Ectodermal cell (in vitro differentiated cells): ENCODE results near the gene C2orf68.
"Not testable (repeated sequence)": the region's sequence is repeated elsewhere in the genome, so short reads cannot be mapped to it uniquely, and the experiment has no call there.

Source experiments
- H3K27ac ChIP-seq: 2 replicates; pipeline ENCODE4 v1.7.0; 2013; ENCODE audit warnings: mild to moderate bottlenecking, low read depth, low read length; ENCODE audit not compliant: insufficient read depth, poor library complexity, severe bottlenecking
- H3K27me3 ChIP-seq: 2 replicates; pipeline ENCODE4 v1.7.0; 2013; ENCODE audit warnings: mild to moderate bottlenecking, low read length; ENCODE audit not compliant: insufficient read depth, control insufficient read depth, poor library complexity, severe bottlenecking
- H3K36me3 ChIP-seq: one replicate; pipeline ENCODE4 v1.7.0; 2013; ENCODE audit warnings: low read length; ENCODE audit not compliant: control insufficient read depth, insufficient read depth
- H3K4me1 ChIP-seq: one replicate; pipeline ENCODE4 v1.7.0; 2013; ENCODE audit warnings: low read length; ENCODE audit not compliant: control insufficient read depth, insufficient read depth
- H3K4me3 ChIP-seq: 2 replicates; pipeline ENCODE4 v1.7.0; 2013; ENCODE audit warnings: low read depth, low read length, control low read depth; ENCODE audit not compliant: insufficient read depth
- H3K9me3 ChIP-seq: 2 replicates; pipeline ENCODE4 v1.7.0; 2013; ENCODE audit warnings: mild to moderate bottlenecking, low read length, moderate library complexity; ENCODE audit not compliant: control insufficient read depth
- WGBS, 2 experiments: methylation state at CpG; one replicate each; pipeline ENCODE4 v1.1.7; 2013; ENCODE audit warnings: missing lambda C conversion rate in 2 of 2; 5-methylcytosine and 5-hydroxymethylcytosine counted together

Gene C2orf68

DNA sequence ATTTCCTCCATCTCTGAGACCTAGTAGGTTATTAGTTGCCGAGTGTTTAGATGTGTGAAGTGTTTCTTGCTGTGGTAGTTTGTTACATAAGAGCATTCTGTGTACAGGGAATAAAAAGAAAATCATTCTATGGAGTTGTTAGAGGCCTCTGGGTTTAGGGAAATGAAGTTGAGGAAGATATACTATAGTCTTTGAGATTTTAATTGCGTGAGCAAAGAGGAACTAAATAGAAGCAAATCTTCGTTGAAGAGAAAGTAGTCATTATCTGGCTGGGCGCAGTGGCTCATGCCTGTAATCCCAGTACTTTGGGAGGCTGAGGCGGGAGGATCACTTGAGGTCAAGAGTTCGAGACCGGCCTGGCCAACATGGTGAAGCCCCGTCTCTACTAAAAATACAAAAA lies 23.1 kb upstream of the C2orf68 start:
- H3K27me3 ChIP-seq, result no peaks in the 10 kb centered on the region

DNA sequence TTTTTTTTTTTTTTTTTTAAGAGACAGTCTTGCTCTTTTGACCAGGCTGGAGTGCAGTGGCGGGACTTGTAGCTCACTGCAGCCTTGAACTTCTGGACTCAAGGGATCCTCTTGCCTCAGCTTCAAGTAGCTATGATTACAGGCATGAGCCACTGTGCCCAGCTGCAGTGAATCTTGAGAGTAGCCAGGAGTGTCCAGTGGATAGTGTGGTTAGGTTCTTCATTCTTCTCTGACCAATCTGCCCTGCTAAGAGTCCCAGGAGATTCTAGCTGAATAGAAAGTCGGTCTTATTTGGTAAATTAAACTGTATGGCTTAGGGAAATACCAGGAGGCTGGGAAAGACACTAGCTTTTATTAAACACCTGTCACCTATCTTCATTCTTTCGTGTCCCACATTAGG lies 19.4 kb upstream of the C2orf68 start:
- no peak overlapping the region for H3K27ac ChIP-seq
- WGBS, 2 experiments, result 91 to 93% methylated on average over 2 to 3 of the region's 3 CpGs
- no peak overlapping the region for H3K4me3 ChIP-seq
- H3K4me1 ChIP-seq, result no peaks in the 10 kb centered on the region
- no peaks in the 10 kb centered on the region for H3K9me3 ChIP-seq
- no peaks in the 10 kb centered on the region for H3K27me3 ChIP-seq
- H3K36me3 ChIP-seq, result peaks cover 56% of the 10 kb centered on the region

More for the DNA sequence above, 23.1 kb upstream of the C2orf68 start:
- Histone ChIP-seq H3K4me1 (no peaks in the 10 kb centered on the region), H3K36me3 (peaks cover 52% of the 10 kb centered on the region), H3K27ac (no peak overlapping the region), H3K9me3 (no peaks in the 10 kb centered on the region), H3K4me3 (no peak overlapping the region)
- 84 to 94% methylated on average over 8 of the region's 8 CpGs for WGBS, 2 experiments

DNA sequence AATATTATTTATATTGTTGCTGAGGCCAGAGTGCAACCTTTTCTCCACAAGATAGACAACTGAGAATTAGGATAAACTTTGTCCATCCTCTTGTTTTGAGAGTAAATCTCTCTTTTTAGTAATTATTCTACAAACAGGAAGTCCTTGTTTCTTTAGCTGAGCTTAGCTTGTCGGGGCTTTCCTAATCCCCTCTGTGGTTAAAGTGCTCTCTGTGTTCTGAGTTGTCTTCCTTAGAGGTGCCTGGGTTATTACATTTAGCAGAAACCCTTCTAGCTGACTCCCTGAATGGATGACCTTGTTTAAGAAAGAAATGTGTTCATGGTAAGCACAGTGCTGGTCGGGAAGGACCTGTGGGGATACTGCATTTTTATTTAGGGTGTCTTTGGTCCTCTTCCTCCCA lies 16.8 kb upstream of the C2orf68 start:
- Histone ChIP-seq H3K27ac (no peak overlapping the region), H3K36me3 (peaks cover 62% of the 10 kb centered on the region), H3K27me3 (no peaks in the 10 kb centered on the region), H3K9me3 (no peaks in the 10 kb centered on the region), H3K4me3 (no peak overlapping the region), H3K4me1 (no peaks in the 10 kb centered on the region)
- 93 to 95% methylated on average over 2 of the region's 2 CpGs for WGBS, 2 experiments

DNA sequence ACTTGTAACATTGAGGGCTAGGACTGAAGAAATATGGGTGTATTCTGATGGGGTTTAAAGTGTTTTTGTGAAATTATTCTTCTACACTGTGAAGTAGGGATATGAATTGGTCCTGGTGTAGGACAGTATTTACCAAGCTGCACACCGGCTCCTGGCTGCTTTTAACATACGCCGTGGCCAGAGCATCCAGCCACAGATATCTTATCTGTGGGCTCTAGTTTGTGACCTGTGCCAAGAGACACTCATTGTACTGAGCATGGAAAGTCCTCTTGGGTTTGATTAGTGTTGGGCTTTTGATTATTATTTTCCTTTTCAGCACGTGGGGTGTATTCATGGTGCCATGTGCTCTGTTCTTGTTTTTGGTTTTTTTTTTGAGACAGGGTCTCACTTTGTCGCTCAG lies 12.1 kb upstream of the C2orf68 start:
- Histone ChIP-seq H3K9me3 (no peaks in the 10 kb centered on the region), H3K4me1 (no peaks in the 10 kb centered on the region), H3K36me3 (peaks cover 53% of the 10 kb centered on the region), H3K4me3 (no peak overlapping the region), H3K27ac (no peak overlapping the region), H3K27me3 (no peaks in the 10 kb centered on the region)
- 96 to 99% methylated on average over 5 of the region's 5 CpGs for WGBS, 2 experiments

DNA sequence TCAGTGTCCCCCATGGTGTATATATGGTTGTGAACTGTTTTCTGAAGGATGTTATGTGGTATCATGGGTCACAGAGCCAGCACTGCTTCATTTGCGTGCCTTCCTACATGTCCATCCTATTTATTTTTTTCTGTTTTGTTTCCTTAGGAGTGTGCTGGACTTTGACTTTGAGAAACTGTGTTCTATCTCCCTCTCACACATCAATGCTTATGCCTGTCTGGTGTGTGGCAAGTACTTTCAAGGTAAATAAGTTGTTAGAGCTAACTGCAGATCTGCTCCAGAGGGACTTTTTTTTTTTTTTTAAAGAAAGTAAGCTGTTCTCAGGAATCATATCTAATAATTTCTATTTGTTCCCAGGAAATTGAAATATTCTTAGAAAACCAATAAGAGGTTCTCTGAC lies 9.5 kb upstream of the C2orf68 start:
- H3K36me3 ChIP-seq, result peaks cover 38% of the 10 kb centered on the region
- WGBS, 2 experiments, result 87% methylated on average over 1 of the region's 1 CpG; no CpG with 5 or more reads in 1 of the 2 experiments
- H3K9me3 ChIP-seq, result no peaks in the 10 kb centered on the region
- no peak overlapping the region for H3K27ac ChIP-seq
- H3K4me3 ChIP-seq, result no peak overlapping the region
- no peaks in the 10 kb centered on the region for H3K27me3 ChIP-seq
- no peaks in the 10 kb centered on the region for H3K4me1 ChIP-seq

DNA sequence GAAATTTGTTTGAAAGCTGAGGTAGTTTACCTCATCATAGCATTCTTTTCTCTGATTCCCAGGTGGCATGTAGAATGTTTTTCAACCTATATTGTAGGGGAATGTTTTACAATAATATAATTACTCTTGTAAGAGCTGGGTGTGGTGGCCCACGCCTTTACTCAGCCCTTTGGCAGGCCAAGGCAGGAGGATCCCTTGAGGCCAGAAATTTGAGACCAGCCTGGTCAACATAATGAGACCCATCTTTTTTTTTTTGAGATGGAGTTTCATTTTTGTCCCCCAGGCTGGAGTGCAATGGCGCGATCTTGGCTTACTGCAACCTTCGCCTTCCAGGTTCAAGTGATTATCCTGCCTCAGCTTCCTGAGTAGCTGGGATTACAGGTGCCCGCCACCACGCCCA lies 7.8 kb upstream of the C2orf68 start:
- Histone ChIP-seq H3K4me3 (no peak overlapping the region), H3K27me3 (no peaks in the 10 kb centered on the region), H3K9me3 (no peaks in the 10 kb centered on the region), H3K36me3 (peaks cover 24% of the 10 kb centered on the region), H3K27ac (no peak overlapping the region), H3K4me1 (no peaks in the 10 kb centered on the region)
- WGBS, 2 experiments, result 97 to 98% methylated on average over 6 of the region's 6 CpGs

DNA sequence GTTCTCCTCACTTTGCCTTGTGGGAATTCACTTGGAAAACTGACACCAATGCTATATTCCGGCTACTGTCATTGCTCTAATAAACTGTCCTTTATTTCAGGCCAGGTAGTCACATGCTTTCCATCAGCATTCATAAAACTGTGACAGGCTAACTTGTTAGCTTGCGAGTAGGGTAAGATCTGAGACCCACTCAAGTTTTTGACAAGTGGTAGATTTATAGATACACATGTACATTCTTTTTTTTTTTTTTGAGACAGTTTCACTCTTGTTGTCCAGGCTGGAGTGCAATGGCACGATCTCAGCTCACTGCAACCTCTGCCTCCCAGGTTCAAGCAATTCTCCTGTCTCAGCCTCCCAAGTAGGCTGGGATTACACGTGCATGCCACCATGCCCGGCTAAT lies 5.9 kb upstream of the C2orf68 start:
- H3K27ac ChIP-seq, H3K4me1 ChIP-seq, H3K27me3 ChIP-seq, H3K9me3 ChIP-seq, H3K4me3 ChIP-seq: not testable (repeated sequence)
- 94 to 97% methylated on average over 5 of the region's 5 CpGs for WGBS, 2 experiments
- H3K36me3 ChIP-seq, result peaks cover 12% of the 10 kb centered on the region

DNA sequence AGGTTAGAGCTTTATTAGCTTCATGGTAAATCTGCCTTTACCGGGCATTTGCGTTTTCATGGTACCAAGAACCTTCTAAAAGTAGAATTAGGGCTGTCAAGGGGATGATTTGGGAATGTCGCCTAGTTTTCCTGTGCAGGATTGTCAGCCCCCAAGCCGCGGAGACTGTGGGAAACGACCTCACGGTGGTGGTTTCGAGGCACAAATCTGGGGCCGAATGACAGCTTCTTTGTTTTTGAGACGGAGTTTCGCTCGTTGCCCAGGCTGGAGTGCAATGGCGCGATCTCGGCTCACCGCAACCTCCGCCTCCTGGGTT lies 3.5 kb upstream of the C2orf68 start:
- Histone ChIP-seq H3K27me3 (no peaks in the 10 kb centered on the region), H3K4me1 (no peaks in the 10 kb centered on the region), H3K9me3 (no peaks in the 10 kb centered on the region), H3K27ac (no peak overlapping the region), H3K36me3 (no peaks in the 10 kb centered on the region), H3K4me3 (no peak overlapping the region)
- 91 to 92% methylated on average over 17 of the region's 17 CpGs for WGBS, 2 experiments

DNA sequence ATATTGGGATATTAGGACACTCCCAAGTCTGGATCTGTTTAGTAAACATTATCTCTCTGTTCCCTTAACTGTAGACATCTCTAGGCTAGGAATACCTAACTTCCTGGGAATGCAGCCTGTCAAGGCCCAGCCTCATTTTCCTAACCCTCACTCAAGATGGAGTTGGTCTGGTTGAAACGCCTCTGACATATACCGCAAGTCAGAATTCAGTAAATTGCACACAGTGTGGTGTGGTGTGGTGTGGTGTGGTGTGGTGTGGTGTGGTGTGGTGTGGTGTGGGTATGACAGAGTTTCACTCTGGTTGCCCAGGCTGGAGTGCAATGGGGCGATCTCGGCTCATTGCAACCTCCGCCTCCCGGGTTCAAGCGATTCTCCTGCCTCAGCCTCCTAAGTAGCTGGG lies 2.9 kb upstream of the C2orf68 start:
- not testable (repeated sequence) for H3K36me3 ChIP-seq, H3K27me3 ChIP-seq, H3K9me3 ChIP-seq, H3K4me3 ChIP-seq, H3K4me1 ChIP-seq, H3K27ac ChIP-seq
- WGBS, 2 experiments, result 94 to 96% methylated on average over 7 of the region's 7 CpGs

DNA sequence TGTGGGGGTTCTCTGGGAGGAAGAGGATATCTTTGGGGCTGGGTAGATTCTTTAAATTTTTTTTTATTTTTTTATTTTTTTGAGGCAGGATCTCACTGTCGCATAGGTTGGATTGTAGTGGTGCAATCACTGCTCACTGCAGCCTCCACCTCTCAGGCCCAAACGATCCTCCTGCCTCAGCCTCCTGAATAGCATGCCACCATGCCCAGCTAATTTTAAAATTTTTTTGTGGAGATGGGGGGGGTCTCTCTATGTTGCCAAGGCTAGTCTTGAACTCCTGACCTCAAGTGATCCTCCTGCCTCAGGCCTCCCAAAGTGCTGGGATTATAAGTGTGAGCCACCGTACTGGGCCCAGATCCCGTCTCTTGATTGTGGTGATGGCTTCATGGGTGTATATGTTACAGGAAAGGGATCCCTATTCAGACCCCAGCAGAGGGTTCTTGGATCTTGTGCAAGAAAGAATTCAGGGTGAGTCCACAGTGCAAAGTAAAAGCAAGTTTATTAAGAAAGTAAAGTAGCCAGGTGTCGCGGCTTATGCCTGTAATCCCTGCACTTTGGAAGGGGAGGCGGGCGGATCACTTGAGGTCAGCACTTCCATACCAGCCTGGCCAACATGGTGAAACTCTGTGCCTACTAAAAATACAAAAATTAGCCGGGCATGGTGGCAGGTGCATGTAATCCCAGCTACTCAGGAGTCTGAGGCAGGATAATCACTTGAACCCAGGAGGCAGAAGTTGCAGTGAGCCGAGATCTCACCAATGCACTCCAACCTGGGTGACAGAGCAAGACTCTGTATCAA lies 2.0 kb upstream of the C2orf68 start:
- 90 to 95% methylated on average over 10 of the region's 10 CpGs for WGBS, 2 experiments
- Histone ChIP-seq H3K4me3 (no peak overlapping the region), H3K36me3 (peaks cover under 1% of the 10 kb centered on the region), H3K27me3 (no peaks in the 10 kb centered on the region), H3K4me1 (no peaks in the 10 kb centered on the region), H3K27ac (no peak overlapping the region), H3K9me3 (no peaks in the 10 kb centered on the region)
